WI38 (cell line): ENCODE data around the gene NWD2.

Source experiments
- H3K4me3 ChIP-seq: 2 replicates; pipeline ENCODE4 v1.5.1; 2011; ENCODE audit warnings: low read depth, mild to moderate bottlenecking, control low read depth, low read length
- TF ChIP-seq, protein P1 (sequence below): IDR thresholded peaks from 2 replicates; pipeline ENCODE4 v1.5.1; 2012; ENCODE audit warnings: low read depth, mild to moderate bottlenecking, control low read depth, low read length

The NWD2 gene

GRCh38 chr4:37220685-37221084 lies 23.9 kb upstream of the NWD2 start:
- no peak overlapping the region for H3K4me3 ChIP-seq
- TF ChIP-seq, protein P1, sequence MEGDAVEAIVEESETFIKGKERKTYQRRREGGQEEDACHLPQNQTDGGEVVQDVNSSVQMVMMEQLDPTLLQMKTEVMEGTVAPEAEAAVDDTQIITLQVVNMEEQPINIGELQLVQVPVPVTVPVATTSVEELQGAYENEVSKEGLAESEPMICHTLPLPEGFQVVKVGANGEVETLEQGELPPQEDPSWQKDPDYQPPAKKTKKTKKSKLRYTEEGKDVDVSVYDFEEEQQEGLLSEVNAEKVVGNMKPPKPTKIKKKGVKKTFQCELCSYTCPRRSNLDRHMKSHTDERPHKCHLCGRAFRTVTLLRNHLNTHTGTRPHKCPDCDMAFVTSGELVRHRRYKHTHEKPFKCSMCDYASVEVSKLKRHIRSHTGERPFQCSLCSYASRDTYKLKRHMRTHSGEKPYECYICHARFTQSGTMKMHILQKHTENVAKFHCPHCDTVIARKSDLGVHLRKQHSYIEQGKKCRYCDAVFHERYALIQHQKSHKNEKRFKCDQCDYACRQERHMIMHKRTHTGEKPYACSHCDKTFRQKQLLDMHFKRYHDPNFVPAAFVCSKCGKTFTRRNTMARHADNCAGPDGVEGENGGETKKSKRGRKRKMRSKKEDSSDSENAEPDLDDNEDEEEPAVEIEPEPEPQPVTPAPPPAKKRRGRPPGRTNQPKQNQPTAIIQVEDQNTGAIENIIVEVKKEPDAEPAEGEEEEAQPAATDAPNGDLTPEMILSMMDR: no peak

GRCh38 chr4:37223732-37224131 lies 20.8 kb upstream of the NWD2 start:
- TF ChIP-seq, protein P1: no peak
- no peak overlapping the region for H3K4me3 ChIP-seq

GRCh38 chr4:37224854-37225253 lies 19.7 kb upstream of the NWD2 start:
- H3K4me3 ChIP-seq: no peak overlapping the region

GRCh38 chr4:37225778-37226177 lies 18.8 kb upstream of the NWD2 start:
- TF ChIP-seq, protein P1: no peak
- H3K4me3 ChIP-seq: no peak overlapping the region

More at GRCh38 chr4:37224854-37225253, 19.7 kb upstream of the NWD2 start:
- TF ChIP-seq, protein P1: no peak

- TF ChIP-seq, protein P1: no peak
- no peak overlapping the region for H3K4me3 ChIP-seq
These were observed 12.2 kb upstream of the NWD2 start for GRCh38 chr4:37232315-37232714.

- no peak overlapping the region for H3K4me3 ChIP-seq
- TF ChIP-seq, protein P1: no peak
These were observed 8.4 kb upstream of the NWD2 start for GRCh38 chr4:37236165-37236564.

DNA sequence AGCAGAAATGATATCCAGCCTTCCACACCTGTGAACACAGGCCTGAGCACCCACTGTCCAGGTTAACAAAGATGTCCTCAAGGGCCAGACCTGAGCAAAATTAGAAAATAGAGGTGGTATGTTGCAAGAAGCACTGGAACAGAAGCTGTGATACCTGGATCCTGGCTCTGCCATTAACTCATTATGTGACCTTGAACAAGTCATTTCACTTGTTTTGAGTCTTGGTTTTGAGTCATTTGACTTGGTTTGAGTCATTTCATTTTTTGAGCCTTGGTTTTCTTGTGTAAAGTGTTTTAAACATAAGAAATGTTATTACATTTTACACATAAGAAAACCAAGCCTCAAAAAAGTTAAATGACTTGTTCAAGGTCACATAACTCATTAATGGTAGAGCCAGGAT lies 2.9 kb upstream of the NWD2 start:
- H3K4me3 ChIP-seq: no peak overlapping the region
- TF ChIP-seq, protein P1: no peak
